BE2C (cell line): ENCODE measurements around the gene CNOT1.
"Not testable (repeated sequence)": the region's sequence is repeated elsewhere in the genome, so short reads cannot be mapped to it uniquely, and the experiment has no call there.

Experiments
- DNase-seq: peaks from one replicate; pipeline ENCODE4 v3.0.0-alpha.2; 2020
- H3K27me3 ChIP-seq: fragments of 250-450 bp; sonication (Bioruptor Pico); 2 replicates; pipeline ENCODE4 v1.5.1; 2020; ENCODE audit warnings: mild to moderate bottlenecking
- H3K36me3 ChIP-seq: fragments of 250-450 bp; sonication (Bioruptor Pico); 2 replicates; pipeline ENCODE4 v1.5.1; 2020; ENCODE audit warnings: mild to moderate bottlenecking
- H3K4me1 ChIP-seq: fragments of 250-450 bp; sonication (Bioruptor Pico); 2 replicates; pipeline ENCODE4 v1.5.1; 2020
- H3K4me3 ChIP-seq: 2 replicates; pipeline ENCODE4 v1.5.1; 2011; ENCODE audit warnings: low read depth, low read length
- H3K9me3 ChIP-seq: fragments of 250-450 bp; sonication (Bioruptor Pico); 2 replicates; pipeline ENCODE4 v1.5.1; 2020
- TF ChIP-seq, protein P1 (sequence below): IDR thresholded peaks from 2 replicates; pipeline ENCODE4 v1.5.1; 2012; ENCODE audit warnings: mild to moderate bottlenecking, low read depth, low read length

Gene CNOT1

DNA sequence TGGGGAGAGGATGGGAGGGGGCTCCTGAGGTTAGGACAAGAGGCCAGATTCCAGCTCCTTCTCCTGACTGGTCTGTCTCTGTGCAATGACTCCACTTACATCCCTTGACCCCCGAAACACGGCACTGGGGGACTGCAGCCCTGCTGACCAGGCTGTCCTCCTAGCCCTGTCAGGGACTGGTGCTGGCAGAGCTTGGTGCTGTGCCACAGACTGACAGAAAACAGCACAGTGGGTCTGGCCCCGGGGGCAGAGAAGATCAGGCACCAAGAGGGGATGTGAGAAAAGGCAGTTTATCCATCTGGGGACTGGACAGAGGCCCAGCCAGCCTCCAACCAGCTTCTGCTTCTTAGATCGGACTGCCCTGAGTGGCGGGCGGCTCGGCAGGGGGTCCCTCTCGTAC lies 35.6 kb upstream of the CNOT1 start:
- Histone ChIP-seq H3K4me1 (no peaks in the 10 kb centered on the region), H3K36me3 (no peaks in the 10 kb centered on the region), H3K4me3 (no peak overlapping the region), H3K9me3 (no peaks in the 10 kb centered on the region), H3K27me3 (no peaks in the 10 kb centered on the region)
- DNase-seq = peak; percentile 30
- TF ChIP-seq, protein P1, sequence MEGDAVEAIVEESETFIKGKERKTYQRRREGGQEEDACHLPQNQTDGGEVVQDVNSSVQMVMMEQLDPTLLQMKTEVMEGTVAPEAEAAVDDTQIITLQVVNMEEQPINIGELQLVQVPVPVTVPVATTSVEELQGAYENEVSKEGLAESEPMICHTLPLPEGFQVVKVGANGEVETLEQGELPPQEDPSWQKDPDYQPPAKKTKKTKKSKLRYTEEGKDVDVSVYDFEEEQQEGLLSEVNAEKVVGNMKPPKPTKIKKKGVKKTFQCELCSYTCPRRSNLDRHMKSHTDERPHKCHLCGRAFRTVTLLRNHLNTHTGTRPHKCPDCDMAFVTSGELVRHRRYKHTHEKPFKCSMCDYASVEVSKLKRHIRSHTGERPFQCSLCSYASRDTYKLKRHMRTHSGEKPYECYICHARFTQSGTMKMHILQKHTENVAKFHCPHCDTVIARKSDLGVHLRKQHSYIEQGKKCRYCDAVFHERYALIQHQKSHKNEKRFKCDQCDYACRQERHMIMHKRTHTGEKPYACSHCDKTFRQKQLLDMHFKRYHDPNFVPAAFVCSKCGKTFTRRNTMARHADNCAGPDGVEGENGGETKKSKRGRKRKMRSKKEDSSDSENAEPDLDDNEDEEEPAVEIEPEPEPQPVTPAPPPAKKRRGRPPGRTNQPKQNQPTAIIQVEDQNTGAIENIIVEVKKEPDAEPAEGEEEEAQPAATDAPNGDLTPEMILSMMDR = no peak

DNA sequence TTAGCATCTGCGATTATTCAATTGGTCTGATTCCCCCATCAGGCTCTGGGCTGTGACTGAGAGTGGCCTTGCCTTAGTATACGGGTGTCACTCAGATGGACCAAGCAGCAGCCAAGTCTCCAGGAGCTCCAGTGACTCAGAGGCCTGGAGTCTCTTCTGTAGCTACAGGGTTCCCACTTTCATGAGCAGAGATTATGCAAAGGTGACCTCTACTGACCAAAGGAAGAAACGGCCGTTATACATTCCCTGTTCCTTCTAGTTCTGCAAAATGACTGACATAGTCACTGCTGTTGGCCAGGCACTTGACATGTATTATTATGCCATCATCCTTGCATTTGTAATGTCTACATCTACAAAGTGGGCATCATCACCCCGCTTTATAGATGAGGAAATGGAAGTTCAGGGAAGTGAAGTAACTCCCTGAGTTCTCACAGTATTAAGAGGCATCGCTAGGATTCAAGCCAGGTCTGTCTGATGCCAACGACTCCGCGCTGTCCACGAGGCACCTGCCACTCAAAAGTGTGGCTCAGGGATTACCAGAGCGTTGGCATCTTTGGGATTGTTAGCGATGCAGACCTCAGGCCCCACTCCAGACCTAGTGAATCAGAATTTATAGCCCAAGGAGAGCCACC lies 31.7 kb upstream of the CNOT1 start:
- TF ChIP-seq, protein P1 = peak; percentile 91
- H3K9me3 ChIP-seq = no peaks in the 10 kb centered on the region
- DNase-seq = peak; percentile 72
- no peaks in the 10 kb centered on the region for H3K27me3 ChIP-seq
- H3K36me3 ChIP-seq = no peaks in the 10 kb centered on the region
- H3K4me1 ChIP-seq = no peaks in the 10 kb centered on the region
- no peak overlapping the region for H3K4me3 ChIP-seq

DNA sequence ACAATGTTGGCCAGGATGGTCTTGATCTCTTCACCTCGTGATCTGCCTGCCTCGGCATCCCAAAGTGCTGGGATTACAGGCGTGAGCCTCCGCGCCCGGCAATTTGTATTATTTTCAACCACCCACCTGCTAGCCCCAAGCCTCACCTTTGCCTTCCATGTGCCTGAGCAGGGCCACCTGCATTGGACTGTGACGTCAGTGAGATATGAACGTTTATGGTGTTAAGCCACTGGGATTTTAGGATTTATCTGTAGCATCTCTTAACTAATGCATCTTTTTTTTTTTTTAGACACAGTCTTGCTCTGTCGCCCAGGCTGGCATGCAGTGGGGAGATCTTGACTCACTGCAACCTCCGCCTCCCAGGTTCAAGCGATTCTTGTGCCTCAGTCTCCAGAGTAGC lies 30.3 kb upstream of the CNOT1 start:
- not testable (repeated sequence) for DNase-seq, H3K27me3 ChIP-seq, H3K4me3 ChIP-seq, H3K4me1 ChIP-seq, H3K36me3 ChIP-seq, H3K9me3 ChIP-seq

DNA sequence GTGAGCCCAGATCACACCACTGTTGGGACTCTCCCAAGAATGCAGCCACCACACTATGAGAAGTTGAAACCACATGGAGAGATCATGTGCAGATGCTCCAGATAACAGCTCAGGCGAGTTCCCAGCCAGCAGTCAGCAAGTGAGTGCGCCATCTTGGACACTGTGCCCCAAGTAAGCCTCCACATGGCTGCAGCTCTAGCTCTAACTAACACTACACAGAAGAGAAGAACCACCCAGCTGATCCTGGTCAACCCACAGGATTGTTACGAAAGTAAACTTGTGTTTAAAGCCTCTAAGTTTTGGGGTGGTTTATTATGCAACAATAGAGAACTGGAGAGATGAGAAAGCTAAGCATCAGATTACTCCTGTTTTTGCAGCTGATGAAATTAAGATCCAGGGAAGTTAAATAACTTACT lies 29.2 kb upstream of the CNOT1 start:
- Histone ChIP-seq H3K4me1 (no peaks in the 10 kb centered on the region; the same call in 1 of the 2 replicates), H3K4me3 (no peak overlapping the region), H3K36me3 (no peaks in the 10 kb centered on the region), H3K9me3 (no peaks in the 10 kb centered on the region), H3K27me3 (no peaks in the 10 kb centered on the region)
- no peak for DNase-seq
- TF ChIP-seq, protein P1 = no peak

DNA sequence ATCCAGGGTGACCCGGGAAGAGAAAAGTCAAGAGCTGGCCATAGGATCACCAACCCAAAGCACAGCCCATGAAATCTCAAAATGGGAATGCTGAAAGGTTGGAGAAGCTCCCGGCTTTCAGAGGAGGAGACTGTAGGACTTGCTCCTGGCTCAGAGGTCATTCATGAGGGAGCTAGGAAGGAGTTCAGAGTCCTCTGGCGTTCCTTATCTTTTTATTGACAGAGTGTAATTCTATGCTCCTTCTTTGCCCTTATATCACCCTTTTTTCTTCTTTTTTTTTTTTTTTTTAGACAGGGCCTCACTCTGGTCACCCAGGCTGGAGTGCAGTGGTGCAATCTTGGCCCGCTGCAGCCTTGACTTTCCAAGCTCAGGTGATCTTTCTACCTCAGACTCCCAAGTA lies 27.3 kb upstream of the CNOT1 start:
- H3K9me3 ChIP-seq = no peaks in the 10 kb centered on the region
- no peak overlapping the region for H3K4me3 ChIP-seq
- no peak for DNase-seq
- TF ChIP-seq, protein P1 = no peak
- H3K36me3 ChIP-seq = no peaks in the 10 kb centered on the region
- H3K4me1 ChIP-seq = no peaks in the 10 kb centered on the region; the same call in 1 of the 2 replicates
- H3K27me3 ChIP-seq = no peaks in the 10 kb centered on the region

DNA sequence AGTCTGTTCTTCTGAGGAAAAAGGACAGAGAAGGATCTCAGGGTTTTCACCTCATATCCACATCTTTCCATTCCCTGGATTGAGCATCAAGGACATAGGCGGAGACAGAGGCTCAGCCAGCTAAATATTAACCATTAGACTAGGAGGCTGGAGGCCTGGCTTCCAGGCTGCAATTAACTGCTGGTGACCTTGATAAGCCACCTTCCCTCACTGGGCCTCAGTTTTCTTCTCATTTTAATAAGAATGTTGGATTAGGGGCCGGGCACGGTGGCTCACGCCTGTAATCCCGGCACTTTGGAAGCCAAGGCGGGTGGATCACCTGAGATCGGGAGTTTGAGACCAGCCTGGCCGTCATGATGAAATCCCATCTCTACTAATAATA lies 25.6 kb upstream of the CNOT1 start:
- Histone ChIP-seq H3K27me3 (no peaks in the 10 kb centered on the region), H3K9me3 (no peaks in the 10 kb centered on the region), H3K4me3 (no peak overlapping the region), H3K4me1 (no peaks in the 10 kb centered on the region; the same call in 1 of the 2 replicates), H3K36me3 (no peaks in the 10 kb centered on the region)
- TF ChIP-seq, protein P1 = no peak
- DNase-seq = no peak
